ENCODE measurements around the gene MOGAT1. TPM values are rescaled to one million over a fixed set of nuclear protein-coding genes. Genes with fewer than 3 reads are reported as not detected.
A peak's percentile ranks its signal among the peaks of the same experiment; 100 is the strongest.

Gene MOGAT1
- total and polyA plus RNA-seq, 2 of the 13 experiments (the other 11 are each of a cell fraction or from before 2014, with no cell fraction given): 0.98 to 4.3 TPM

- TF ChIP-seq ZNF556 (CRISPR knock-in tag; IDR thresholded peaks at IDR 0.05; ENCODE audit: borderline replicate concordance) (peak; percentile 93), ZNF34 (CRISPR knock-in tag; IDR thresholded peaks at IDR 0.05; ENCODE audit: borderline replicate concordance) (peak; percentile 63; the same call in 1 of the 2 replicates), JUND (CRISPR knock-in tag; IDR thresholded peaks at IDR 0.05) (0 out of 2 replicates have a peak, but pooled peaks have one; percentile 23), HOXA5 (CRISPR knock-in tag; IDR thresholded peaks at IDR 0.05) (peak; percentile 79; the same call in 1 of the 2 replicates), ZNF3 (CRISPR knock-in tag; IDR thresholded peaks at IDR 0.05) (no peak), ZNF569 (CRISPR knock-in tag; IDR thresholded peaks at IDR 0.05; ENCODE audit: borderline replicate concordance) (peak; percentile 89; the same call in 1 of the 2 replicates), ZNF772 (CRISPR knock-in tag; IDR thresholded peaks at IDR 0.05) (peak; percentile 93), MAX (IDR thresholded peaks at IDR 0.05) (peak; percentile 99), ZNF354B (CRISPR knock-in tag; IDR thresholded peaks at IDR 0.05) (0 out of 2 replicates have a peak, but pooled peaks have one; percentile 88), AGO1 (IDR thresholded peaks at IDR 0.05; ENCODE audit: low read depth, low read length, poor library complexity, severe bottlenecking) (peak; percentile 83), RELA (CRISPR knock-in tag; IDR thresholded peaks at IDR 0.05) (peak; percentile 23; the same call in 1 of the 2 replicates), ZHX1 (CRISPR knock-in tag; IDR thresholded peaks at IDR 0.05; ENCODE audit: low read depth) (peak; percentile 18; the same call in 1 of the 2 replicates), ZMYM2 (CRISPR knock-in tag; IDR thresholded peaks at IDR 0.05) (peak; percentile 57; the same call in 1 of the 2 replicates), DNMT1 (CRISPR knock-in tag; IDR thresholded peaks at IDR 0.05) (peak; percentile 67; the same call in 1 of the 2 replicates), NFE2L2 (IDR thresholded peaks at IDR 0.05; ENCODE audit: low read length) (no peak), CHD4 (IDR thresholded peaks at IDR 0.05; ENCODE audit: borderline replicate concordance, low read length) (0 out of 2 replicates have a peak, but pooled peaks have one; percentile 12), ZNF12 (CRISPR knock-in tag; IDR thresholded peaks at IDR 0.05) (peak; percentile 22; the same call in 1 of the 2 replicates), HNRNPH1 (optimal IDR thresholded peaks at IDR 0.05; ENCODE audit: low read depth, low read length) (no peak), ZBTB10 (CRISPR knock-in tag; IDR thresholded peaks at IDR 0.05; ENCODE audit: borderline replicate concordance) (no peak), BORCS8-MEF2B (CRISPR knock-in tag; IDR thresholded peaks at IDR 0.05) (peak; percentile 61; the same call in 1 of the 2 replicates), DPF2 (CRISPR knock-in tag; IDR thresholded peaks at IDR 0.05; ENCODE audit: borderline replicate concordance, low read depth) (0 out of 2 replicates have a peak, but pooled peaks have one; percentile 42), ELF1 (CRISPR knock-in tag; IDR thresholded peaks at IDR 0.05) (no peak), ZNF543 (CRISPR knock-in tag; IDR thresholded peaks at IDR 0.05) (peak; percentile 84), ZNF747 (CRISPR knock-in tag; IDR thresholded peaks at IDR 0.05; ENCODE audit: borderline replicate concordance) (peak; percentile 94; the same call in 1 of the 2 replicates), EEA1 (CRISPR knock-in tag; IDR thresholded peaks at IDR 0.05; ENCODE audit: borderline replicate concordance) (peak; percentile 90)
These were observed at the start of gene MOGAT1 (continued) for GRCh38 chr2:222671259-222672067.

Data from HepG2 (cell line).